ENCODE data around the gene CRYAA.
"Not testable (repeated sequence)": the region's sequence is repeated elsewhere in the genome, so short reads cannot be mapped to it uniquely, and the experiment has no call there.

DNA sequence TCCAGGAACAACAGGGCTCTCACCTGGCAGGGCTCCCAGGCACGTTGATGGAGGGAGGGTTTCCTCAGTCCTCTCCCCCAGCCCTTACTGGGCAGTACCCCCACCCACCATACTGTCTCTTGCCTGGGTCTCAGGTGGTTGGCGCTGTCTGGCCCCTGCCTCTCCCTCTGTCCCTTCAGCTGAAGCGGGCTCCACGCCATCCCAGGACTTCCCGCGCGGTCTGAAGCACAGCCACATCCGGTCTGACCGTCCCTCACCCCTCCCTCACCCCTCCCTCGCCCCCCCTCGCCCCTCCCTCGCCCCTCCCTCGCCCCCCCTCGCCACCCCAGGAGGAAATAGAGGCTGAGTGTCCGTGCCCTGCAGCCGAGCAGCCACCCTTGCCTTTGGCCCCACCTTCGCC, 27.4 kb upstream of the CRYAA start:
- not testable (repeated sequence) for TF ChIP-seq EZH2, EZH2phosphoT487 (IDR thresholded peaks at IDR 0.05)
- TF ChIP-seq, protein P1, sequence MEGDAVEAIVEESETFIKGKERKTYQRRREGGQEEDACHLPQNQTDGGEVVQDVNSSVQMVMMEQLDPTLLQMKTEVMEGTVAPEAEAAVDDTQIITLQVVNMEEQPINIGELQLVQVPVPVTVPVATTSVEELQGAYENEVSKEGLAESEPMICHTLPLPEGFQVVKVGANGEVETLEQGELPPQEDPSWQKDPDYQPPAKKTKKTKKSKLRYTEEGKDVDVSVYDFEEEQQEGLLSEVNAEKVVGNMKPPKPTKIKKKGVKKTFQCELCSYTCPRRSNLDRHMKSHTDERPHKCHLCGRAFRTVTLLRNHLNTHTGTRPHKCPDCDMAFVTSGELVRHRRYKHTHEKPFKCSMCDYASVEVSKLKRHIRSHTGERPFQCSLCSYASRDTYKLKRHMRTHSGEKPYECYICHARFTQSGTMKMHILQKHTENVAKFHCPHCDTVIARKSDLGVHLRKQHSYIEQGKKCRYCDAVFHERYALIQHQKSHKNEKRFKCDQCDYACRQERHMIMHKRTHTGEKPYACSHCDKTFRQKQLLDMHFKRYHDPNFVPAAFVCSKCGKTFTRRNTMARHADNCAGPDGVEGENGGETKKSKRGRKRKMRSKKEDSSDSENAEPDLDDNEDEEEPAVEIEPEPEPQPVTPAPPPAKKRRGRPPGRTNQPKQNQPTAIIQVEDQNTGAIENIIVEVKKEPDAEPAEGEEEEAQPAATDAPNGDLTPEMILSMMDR (IDR thresholded peaks at IDR 0.05) = not testable (repeated sequence)
